ENCODE data around the gene EXD3. TPM values are rescaled to one million over a fixed set of nuclear protein-coding genes. Genes with fewer than 3 reads are reported as not detected.
"Not testable (repeated sequence)": the region's sequence is repeated elsewhere in the genome, so short reads cannot be mapped to it uniquely, and the experiment has no call there.

The EXD3 gene
- total RNA-seq, 2 donors from 2014 or later: 15.4 to 17.8 TPM

- no peak overlapping the region for H3K27ac Mint-ChIP-seq
- H3K4me3 Mint-ChIP-seq: no peak overlapping the region
- no peaks in the 10 kb centered on the region for H3K9me3 ChIP-seq (ENCODE audit: control insufficient read depth, low read length, poor library complexity, severe bottlenecking)
- no peaks in the 10 kb centered on the region for H3K36me3 Mint-ChIP-seq (ENCODE audit: low read depth)
- no peaks in the 10 kb centered on the region for H3K27me3 Mint-ChIP-seq
- DNase-seq (no peak), ATAC-seq (no peak)
- peaks cover 6% of the 10 kb centered on the region for H3K4me1 Mint-ChIP-seq
Measured at GRCh38 chr9:137411645-137412380, 11.1 kb downstream of the EXD3 start.

GRCh38 chr9:137411260-137411644, 11.7 kb downstream of the EXD3 start:
- H3K4me3 Mint-ChIP-seq: peak overlapping the region; percentile 5
- no peaks in the 10 kb centered on the region for H3K36me3 Mint-ChIP-seq (ENCODE audit: low read depth)
- no peak for DNase-seq
- peaks cover 6% of the 10 kb centered on the region for H3K4me1 Mint-ChIP-seq
- ATAC-seq: no peak
- no peaks in the 10 kb centered on the region for H3K27me3 Mint-ChIP-seq
- H3K27ac Mint-ChIP-seq: no peak overlapping the region
- no peaks in the 10 kb centered on the region for H3K9me3 ChIP-seq (ENCODE audit: control insufficient read depth, low read length, poor library complexity, severe bottlenecking)

- Mint-ChIP-seq H3K27me3 (no peaks in the 10 kb centered on the region), H3K27ac (no peak overlapping the region), H3K4me3 (peak overlapping the region; percentile 5), H3K4me1 (peaks cover 8% of the 10 kb centered on the region), H3K36me3 (ENCODE audit: low read depth) (no peaks in the 10 kb centered on the region)
- DNase-seq (no peak), ATAC-seq (no peak)
- no peaks in the 10 kb centered on the region for H3K9me3 ChIP-seq (ENCODE audit: control insufficient read depth, low read length, poor library complexity, severe bottlenecking)
Measured at GRCh38 chr9:137410891-137411249, 12.1 kb downstream of the EXD3 start.

GRCh38 chr9:137410236-137410890, 12.6 kb downstream of the EXD3 start:
- H3K4me3 Mint-ChIP-seq, ATAC-seq: not testable (repeated sequence)

GRCh38 chr9:137409515-137409914, 13.4 kb downstream of the EXD3 start:
- H3K9me3 ChIP-seq (ENCODE audit: control insufficient read depth, low read length, poor library complexity, severe bottlenecking): no peaks in the 10 kb centered on the region
- no peak overlapping the region for H3K4me3 Mint-ChIP-seq
- no peak overlapping the region for H3K27ac Mint-ChIP-seq
- DNase-seq: no peak
- peaks cover 8% of the 10 kb centered on the region for H3K4me1 Mint-ChIP-seq
- no peak for ATAC-seq
- no peaks in the 10 kb centered on the region for H3K36me3 Mint-ChIP-seq (ENCODE audit: low read depth)
- no peaks in the 10 kb centered on the region for H3K27me3 Mint-ChIP-seq

More at GRCh38 chr9:137410236-137410890, 12.6 kb downstream of the EXD3 start:
- not testable (repeated sequence) for DNase-seq; H3K36me3 Mint-ChIP-seq (ENCODE audit: low read depth); H3K27me3 Mint-ChIP-seq; H3K9me3 ChIP-seq (ENCODE audit: control insufficient read depth, low read length, poor library complexity, severe bottlenecking); H3K4me1 Mint-ChIP-seq
- H3K27ac Mint-ChIP-seq: peak overlapping the region; percentile 27

GRCh38 chr9:137408651-137409405, 14.1 kb downstream of the EXD3 start:
- H3K4me1 Mint-ChIP-seq: peaks cover 8% of the 10 kb centered on the region
- no peak overlapping the region for H3K4me3 Mint-ChIP-seq

GRCh38 chr9:137407590-137408300, 15.2 kb downstream of the EXD3 start:
- no peak overlapping the region for H3K27ac Mint-ChIP-seq
- peak overlapping the region; percentile 47 for H3K4me3 Mint-ChIP-seq
- ATAC-seq: no peak

More at GRCh38 chr9:137408651-137409405, 14.1 kb downstream of the EXD3 start:
- H3K9me3 ChIP-seq (ENCODE audit: control insufficient read depth, low read length, poor library complexity, severe bottlenecking): no peaks in the 10 kb centered on the region
- no peak for DNase-seq
- Mint-ChIP-seq H3K27me3 (no peaks in the 10 kb centered on the region), H3K36me3 (ENCODE audit: low read depth) (no peaks in the 10 kb centered on the region), H3K27ac (no peak overlapping the region)
- no peak for ATAC-seq

GRCh38 chr9:137406876-137407589, 15.9 kb downstream of the EXD3 start:
- H3K4me3 Mint-ChIP-seq: no peak overlapping the region
- ATAC-seq: peak; percentile 91

More at GRCh38 chr9:137407590-137408300, 15.2 kb downstream of the EXD3 start:
- Mint-ChIP-seq H3K4me1 (peaks cover 8% of the 10 kb centered on the region), H3K36me3 (ENCODE audit: low read depth) (no peaks in the 10 kb centered on the region), H3K27me3 (no peaks in the 10 kb centered on the region)
- no peaks in the 10 kb centered on the region for H3K9me3 ChIP-seq (ENCODE audit: control insufficient read depth, low read length, poor library complexity, severe bottlenecking)
- DNase-seq: no peak

GRCh38 chr9:137406085-137406760, 16.7 kb downstream of the EXD3 start:
- no peaks in the 10 kb centered on the region for H3K9me3 ChIP-seq (ENCODE audit: control insufficient read depth, low read length, poor library complexity, severe bottlenecking)
- no peak for DNase-seq
- ATAC-seq: no peak
- peaks cover 10% of the 10 kb centered on the region for H3K4me1 Mint-ChIP-seq
- peak overlapping the region; percentile 61 for H3K4me3 Mint-ChIP-seq
- no peaks in the 10 kb centered on the region for H3K27me3 Mint-ChIP-seq
- peak overlapping the region; percentile 49 for H3K27ac Mint-ChIP-seq
- H3K36me3 Mint-ChIP-seq (ENCODE audit: low read depth): peaks cover 4% of the 10 kb centered on the region

More at GRCh38 chr9:137406876-137407589, 15.9 kb downstream of the EXD3 start:
- no peak overlapping the region for H3K27ac Mint-ChIP-seq
- peaks cover 4% of the 10 kb centered on the region for H3K36me3 Mint-ChIP-seq (ENCODE audit: low read depth)
- peaks cover 12% of the 10 kb centered on the region for H3K4me1 Mint-ChIP-seq
- no peaks in the 10 kb centered on the region for H3K9me3 ChIP-seq (ENCODE audit: control insufficient read depth, low read length, poor library complexity, severe bottlenecking)
- no peaks in the 10 kb centered on the region for H3K27me3 Mint-ChIP-seq
- peak in 2 of 3 donors; percentile 49 to 52 for DNase-seq

- H3K4me1 Mint-ChIP-seq: peaks cover 6% of the 10 kb centered on the region
- H3K27ac Mint-ChIP-seq: peak overlapping the region; percentile 49
- H3K27me3 Mint-ChIP-seq: no peaks in the 10 kb centered on the region
- DNase-seq: no peak
- H3K9me3 ChIP-seq (ENCODE audit: control insufficient read depth, low read length, poor library complexity, severe bottlenecking): no peaks in the 10 kb centered on the region
- peak overlapping the region; percentile 61 for H3K4me3 Mint-ChIP-seq
- H3K36me3 Mint-ChIP-seq (ENCODE audit: low read depth): peaks cover 4% of the 10 kb centered on the region
- ATAC-seq: no peak
Measured at GRCh38 chr9:137405677-137406081, 17.3 kb downstream of the EXD3 start.

- no peaks in the 10 kb centered on the region for H3K27me3 Mint-ChIP-seq
- no peak for ATAC-seq
- no peak overlapping the region for H3K27ac Mint-ChIP-seq
- no peak overlapping the region for H3K4me3 Mint-ChIP-seq
- H3K9me3 ChIP-seq (ENCODE audit: control insufficient read depth, low read length, poor library complexity, severe bottlenecking): no peaks in the 10 kb centered on the region
- H3K4me1 Mint-ChIP-seq: peaks cover 9% of the 10 kb centered on the region
- peaks cover 4% of the 10 kb centered on the region for H3K36me3 Mint-ChIP-seq (ENCODE audit: low read depth)
- no peak for DNase-seq
Measured at GRCh38 chr9:137404961-137405567, 17.9 kb downstream of the EXD3 start.

- H3K9me3 ChIP-seq (ENCODE audit: control insufficient read depth, low read length, poor library complexity, severe bottlenecking): no peaks in the 10 kb centered on the region
- no peak for ATAC-seq
- Mint-ChIP-seq H3K27ac (no peak overlapping the region), H3K4me3 (no peak overlapping the region), H3K27me3 (no peaks in the 10 kb centered on the region), H3K4me1 (peaks cover 9% of the 10 kb centered on the region), H3K36me3 (ENCODE audit: low read depth) (peaks cover 4% of the 10 kb centered on the region)
- DNase-seq: no peak
Measured at GRCh38 chr9:137403269-137403668, 19.7 kb downstream of the EXD3 start.
